ENCODE measurements around the gene CD3G. TPM values are rescaled to one million over a fixed set of nuclear protein-coding genes. Genes with fewer than 3 reads are reported as not detected.

The CD3G gene
- total and polyA plus RNA-seq, 9 of the 15 experiments (the other 6 are each of a cell fraction or from before 2014, with no cell fraction given) = 0.30 to 1.7 (median 0.47) TPM

DNA sequence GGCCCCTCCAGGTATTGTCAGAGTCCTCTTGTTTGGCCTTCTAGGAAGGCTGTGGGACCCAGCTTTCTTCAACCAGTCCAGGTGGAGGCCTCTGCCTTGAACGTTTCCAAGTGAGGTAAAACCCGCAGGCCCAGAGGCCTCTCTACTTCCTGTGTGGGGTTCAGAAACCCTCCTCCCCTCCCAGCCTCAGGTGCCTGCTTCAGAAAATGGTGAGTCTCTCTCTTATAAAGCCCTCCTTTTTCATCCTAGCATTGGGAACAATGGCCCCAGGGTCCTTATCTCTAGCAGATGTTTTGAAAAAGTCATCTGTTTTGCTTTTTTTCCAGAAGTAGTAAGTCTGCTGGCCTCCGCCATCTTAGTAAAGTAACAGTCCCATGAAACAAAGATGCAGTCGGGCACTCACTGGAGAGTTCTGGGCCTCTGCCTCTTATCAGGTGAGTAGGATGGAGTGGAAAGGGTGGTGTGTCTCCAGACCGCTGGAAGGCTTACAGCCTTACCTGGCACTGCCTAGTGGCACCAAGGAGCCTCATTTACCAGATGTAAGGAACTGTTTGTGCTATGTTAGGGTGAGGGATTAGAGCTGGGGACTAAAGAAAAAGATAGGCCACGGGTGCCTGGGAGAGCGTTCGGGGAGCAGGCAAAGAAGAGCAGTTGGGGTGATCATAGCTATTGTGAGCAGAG is 39.4 kb upstream of the CD3G start, which contains the start of gene CD3E:
Gene CD3E, plus strand, starts transcription at position 163 of the 681 bp plus-strand sequence. Its CDS starts 223 bp downstream, at position 386.
- Histone ChIP-seq H3K4me2 (ENCODE audit: insufficient read depth, low read length) (no peak within 1 kb of the TSS), H3K27me3 (ENCODE audit: control insufficient read depth in 2 of 2, insufficient read depth in 2 of 2, low read length in 2 of 2) (peaks cover 7 to 10% of the 10 kb centered on the region in 2 experiments; a peak in 3 of 5 replicates), H3K79me2 (ENCODE audit: control insufficient read depth, insufficient read depth, low read length) (no peaks in the 10 kb centered on the region), H3K9me3 (replicated peaks; ENCODE audit: control insufficient read depth, insufficient read depth, low read depth, low read length) (no peaks in the 10 kb centered on the region), H3K36me3 (ENCODE audit: control insufficient read depth, insufficient read depth, low read length) (no peaks in the 10 kb centered on the region), H4K20me1 (replicated peaks; ENCODE audit: control insufficient read depth, insufficient read depth, low read length) (no peaks in the 10 kb centered on the region), H3K9me1 (ENCODE audit: control insufficient read depth, insufficient read depth, low read length) (no peaks in the 10 kb centered on the region), H3K9ac (ENCODE audit: insufficient read depth in 1 of 2, low read depth in 2 of 2, low read length in 2 of 2) (no peak within 1 kb of the TSS; a peak in 1 of 4 replicates), H2AFZ (ENCODE audit: low read depth, low read length) (peak within 1 kb of the TSS; percentile 60), H3K4me1 (replicated peaks in 1 of 2; ENCODE audit: control insufficient read depth in 2 of 2, insufficient read depth in 2 of 2, low read length in 2 of 2) (no peaks in the 10 kb centered on the region; a peak in 1 of 5 replicates), H3K4me3 (no peak within 1 kb of the TSS), H3K27ac (ENCODE audit: extremely low read depth, low read depth, low read length) (no peak within 1 kb of the TSS)
- CTCF ChIA-PET (ENCODE audit: low intra/inter-chr PET ratio) = no interaction called here
- POLR2A ChIA-PET = no interaction called here
- TF ChIP-seq ZNF12 (CRISPR knock-in tag; IDR thresholded peaks at IDR 0.05) (no peak), GABPA (tag; conservative IDR thresholded peaks at IDR 0.05; ENCODE audit: low read depth) (0 out of 2 replicates have a peak, but pooled peaks have one; percentile 33)
- no TSS peak for BruUV-seq (replicated peaks)
- no peak for FAIRE-seq
- no peak for DNase-seq (ENCODE audit: extremely low read depth in 1 of 4, low spot score in 3 of 4)
- ATAC-seq = peak; percentile 49
- intact Hi-C loops (cut with micrococcal nuclease) (no loop called here), in situ Hi-C loops (cut with MboI) (no loop called here)
- 42% methylated on average over 7 of the region's 8 CpGs for WGBS (ENCODE audit: insufficient coverage, low coverage, missing lambda C conversion rate)

DNA sequence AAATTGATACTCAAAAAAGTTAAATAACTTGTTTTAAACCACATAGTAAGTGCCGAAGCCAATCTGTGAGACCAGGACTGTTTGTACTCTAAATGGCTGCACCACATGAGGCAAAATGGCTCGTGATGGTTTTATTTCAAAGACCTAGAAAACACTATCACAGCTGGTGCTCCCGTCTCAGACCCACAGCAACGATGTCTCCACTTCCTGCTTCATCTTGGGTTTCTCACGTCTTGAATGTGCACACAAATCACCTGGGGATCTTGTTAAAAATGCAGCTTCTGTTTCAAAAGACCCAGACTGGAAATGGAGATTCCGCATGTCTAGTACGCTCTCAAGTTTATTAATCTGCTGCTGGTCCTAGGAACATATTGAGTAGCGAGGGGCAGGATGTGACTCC is 38.4 kb upstream of the CD3G start:
- peaks cover 4 to 8% of the 10 kb centered on the region in 2 experiments; a peak in 3 of 5 replicates for H3K27me3 ChIP-seq (ENCODE audit: control insufficient read depth in 2 of 2, insufficient read depth in 2 of 2, low read length in 2 of 2)

More for the DNA sequence above, 38.4 kb upstream of the CD3G start:
- H3K9ac ChIP-seq (ENCODE audit: insufficient read depth in 1 of 2, low read depth in 2 of 2, low read length in 2 of 2) = no peak overlapping the region
- ChIA-PET CTCF (ENCODE audit: low intra/inter-chr PET ratio) (no interaction called here), POLR2A (no interaction called here)
- intact Hi-C loops (cut with micrococcal nuclease) = no loop called here
- FAIRE-seq (no peak), ATAC-seq (no peak), DNase-seq (ENCODE audit: extremely low read depth in 1 of 4, low spot score in 3 of 4) (no peak)
- H3K4me1 ChIP-seq (replicated peaks in 1 of 2; ENCODE audit: control insufficient read depth in 2 of 2, insufficient read depth in 2 of 2, low read length in 2 of 2) = no peaks in the 10 kb centered on the region; a peak in 1 of 5 replicates
- no peaks in the 10 kb centered on the region for H3K9me3 ChIP-seq (replicated peaks; ENCODE audit: control insufficient read depth, insufficient read depth, low read depth, low read length)
- H2AFZ ChIP-seq (ENCODE audit: low read depth, low read length) = peak overlapping the region; percentile 60
- no peak overlapping the region for H3K4me3 ChIP-seq
- no TSS peak for BruUV-seq (replicated peaks)
- WGBS (ENCODE audit: insufficient coverage, low coverage, missing lambda C conversion rate) = 53% methylated on average over 8 of the region's 8 CpGs
- no peaks in the 10 kb centered on the region for H4K20me1 ChIP-seq (replicated peaks; ENCODE audit: control insufficient read depth, insufficient read depth, low read length)
- no peaks in the 10 kb centered on the region for H3K9me1 ChIP-seq (ENCODE audit: control insufficient read depth, insufficient read depth, low read length)
- no peaks in the 10 kb centered on the region for H3K36me3 ChIP-seq (ENCODE audit: control insufficient read depth, insufficient read depth, low read length)
- TF ChIP-seq YY1 (IDR thresholded peaks at IDR 0.05; ENCODE audit: borderline replicate concordance in 1 of 3, control insufficient read depth in 1 of 3, extremely low read depth in 1 of 3, insufficient read depth in 3 of 3, insufficient read length in 1 of 3, insufficient replicate concordance in 2 of 3, low read depth in 1 of 3, low read length in 2 of 3) = peak in 1 of 3 experiments; percentile 21
- no peak for TF ChIP-seq TOE1 (IDR thresholded peaks at IDR 0.05; ENCODE audit: borderline replicate concordance)
- no peak for TF ChIP-seq TOE1 (CRISPR knock-in tag; IDR thresholded peaks at IDR 0.05; ENCODE audit: borderline replicate concordance, low read depth)
- no peaks in the 10 kb centered on the region for H3K79me2 ChIP-seq (ENCODE audit: control insufficient read depth, insufficient read depth, low read length)
- in situ Hi-C loops (cut with MboI) = no loop called here
- no peak overlapping the region for H3K27ac ChIP-seq (ENCODE audit: extremely low read depth, low read depth, low read length)
- H3K4me2 ChIP-seq (ENCODE audit: insufficient read depth, low read length) = no peak overlapping the region
